ENCODE measurements around the gene AGR3. TPM values are rescaled to one million over a fixed set of nuclear protein-coding genes. Genes with fewer than 3 reads are reported as not detected.
"Not testable (repeated sequence)": the region's sequence is repeated elsewhere in the genome, so short reads cannot be mapped to it uniquely, and the experiment has no call there.

AGR3 gene
- total RNA-seq, 1 donor from 2014 or later, result not detected

GRCh38 chr7:16900209-16900768, 18.5 kb upstream of the AGR3 start:
- intact Hi-C loops (cut with micrococcal nuclease), result no loop called here

- intact Hi-C loops (cut with micrococcal nuclease), result loop anchor here (1.0 to 5.0 kb wide), 3 partner anchors 26 to 1455 kb away; no protein-coding TSS in a partner anchor
Observed at GRCh38 chr7:16891874-16892643, 10.3 kb upstream of the AGR3 start.

- intact Hi-C loops (cut with micrococcal nuclease), result loop anchor here (1.0 to 5.0 kb wide), 3 partner anchors 27 to 1456 kb away; no protein-coding TSS in a partner anchor
Observed at GRCh38 chr7:16891338-16891737, 9.6 kb upstream of the AGR3 start.

- intact Hi-C loops (cut with micrococcal nuclease), result loop anchor here (5.0 kb wide), 1 partner anchor 1457 kb away; no protein-coding TSS in a partner anchor
Observed at GRCh38 chr7:16889851-16890415, 8.2 kb upstream of the AGR3 start.

GRCh38 chr7:16889305-16889704, 7.5 kb upstream of the AGR3 start:
- intact Hi-C loops (cut with micrococcal nuclease), result no loop called here

DNA sequence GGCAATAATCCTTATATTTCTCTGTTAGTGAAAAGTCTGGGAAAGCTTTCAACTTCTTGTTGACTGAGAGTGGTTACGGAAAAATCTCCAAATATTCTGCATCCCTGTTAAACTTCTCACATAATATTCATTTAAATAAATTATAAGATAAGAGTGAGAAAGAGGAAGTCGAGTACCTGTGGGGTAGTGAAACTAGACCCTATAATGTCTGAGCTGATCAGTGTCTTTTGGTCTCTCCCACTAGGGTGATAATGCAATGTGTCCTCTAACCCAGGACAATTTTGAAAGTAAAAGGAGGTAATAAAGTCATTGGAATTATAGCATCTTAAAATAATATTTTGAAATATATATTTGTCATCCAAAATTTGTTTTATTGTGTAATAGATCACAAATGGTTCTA, 2.1 kb upstream of the AGR3 start:
- intact Hi-C loops (cut with micrococcal nuclease), result no loop called here

GRCh38 chr7:16880554-16880953, 1.2 kb downstream of the AGR3 start:
- intact Hi-C loops (cut with micrococcal nuclease), result no loop called here

- intact Hi-C loops (cut with micrococcal nuclease), result loop anchor here (2.0 kb wide), 1 partner anchor 68 kb away; no protein-coding TSS in a partner anchor
Observed at GRCh38 chr7:16879181-16879580, 2.6 kb downstream of the AGR3 start.

GRCh38 chr7:16875861-16876260, 5.9 kb downstream of the AGR3 start:
- intact Hi-C loops (cut with micrococcal nuclease), result no loop called here

- intact Hi-C loops (cut with micrococcal nuclease), result no loop called here
Observed at GRCh38 chr7:16874066-16874465, 7.7 kb downstream of the AGR3 start.

- intact Hi-C loops (cut with micrococcal nuclease), result no loop called here
Observed at GRCh38 chr7:16867328-16867727, 14.5 kb downstream of the AGR3 start.

DNA sequence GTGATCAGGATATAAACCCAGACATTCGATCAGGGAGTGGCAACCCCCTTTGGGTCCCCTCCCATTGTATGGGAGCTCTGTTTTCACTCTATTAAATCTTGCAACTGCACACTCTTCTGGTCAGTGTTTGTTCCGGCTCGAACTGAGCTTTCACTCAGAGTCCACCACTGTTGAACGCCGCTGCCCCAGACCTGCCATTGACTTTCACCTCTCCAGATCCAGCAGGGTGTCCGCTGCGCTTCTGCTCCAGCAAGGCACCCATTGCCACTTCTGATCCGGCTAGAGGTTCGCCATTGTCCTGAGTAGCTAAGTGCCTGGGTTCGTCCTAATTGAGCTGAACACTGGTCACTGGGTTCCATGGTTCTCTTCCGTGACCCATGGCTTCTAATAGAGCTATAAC, 28.6 kb downstream of the AGR3 start:
- intact Hi-C loops (cut with micrococcal nuclease), result not testable (repeated sequence)

DNA sequence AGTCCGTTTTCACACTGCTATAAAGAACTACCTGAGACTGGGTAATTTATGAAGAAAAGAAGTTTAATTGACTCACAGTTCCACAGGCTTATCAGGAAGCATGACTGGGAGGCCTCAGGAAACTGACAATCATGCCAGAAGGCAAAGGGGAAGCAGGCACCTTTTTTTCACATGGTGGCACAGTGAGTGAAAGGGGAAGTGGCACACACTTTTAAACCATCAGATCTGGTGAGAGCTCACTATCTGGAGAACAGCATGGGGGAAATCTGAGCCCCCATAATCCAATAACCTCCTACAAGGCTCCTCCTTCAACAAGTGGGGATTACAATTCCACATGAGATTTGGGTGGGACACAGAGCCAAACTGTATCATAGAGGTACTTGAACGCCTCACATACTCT, 30.0 kb downstream of the AGR3 start:
- intact Hi-C loops (cut with micrococcal nuclease), result no loop called here

GRCh38 chr7:16850614-16851466, 30.9 kb downstream of the AGR3 start:
- intact Hi-C loops (cut with micrococcal nuclease), result no loop called here

- intact Hi-C loops (cut with micrococcal nuclease), result no loop called here
Observed at GRCh38 chr7:16849296-16850148, 32.3 kb downstream of the AGR3 start.

DNA sequence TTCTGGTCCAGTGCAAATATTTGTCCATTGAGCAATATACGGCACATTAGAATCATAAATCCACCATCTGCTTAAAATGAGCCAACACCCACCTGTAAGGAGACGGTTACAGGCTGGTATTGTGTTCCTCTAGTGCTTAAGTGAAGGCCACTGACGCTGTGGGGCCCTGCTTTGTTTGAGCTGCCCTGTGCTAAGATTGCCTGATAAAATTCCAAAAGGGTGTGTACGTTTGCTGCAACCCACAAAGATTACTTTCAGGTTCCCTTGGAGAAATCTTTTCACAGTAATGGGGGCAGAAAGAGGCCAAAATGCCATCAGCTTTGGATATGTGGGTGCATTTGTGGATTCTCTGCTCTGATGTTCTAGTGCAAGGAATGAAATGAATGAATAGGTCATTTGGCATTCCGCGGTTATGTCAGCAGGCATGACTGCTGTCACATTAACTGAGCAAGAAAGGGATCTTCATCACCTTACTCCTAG, 34.4 kb downstream of the AGR3 start:
- intact Hi-C loops (cut with micrococcal nuclease), result no loop called here

GRCh38 chr7:16846601-16847165, 35.1 kb downstream of the AGR3 start:
- intact Hi-C loops (cut with micrococcal nuclease), result no loop called here

GRCh38 chr7:16845746-16846145, 36.0 kb downstream of the AGR3 start:
- intact Hi-C loops (cut with micrococcal nuclease), result no loop called here

DNA sequence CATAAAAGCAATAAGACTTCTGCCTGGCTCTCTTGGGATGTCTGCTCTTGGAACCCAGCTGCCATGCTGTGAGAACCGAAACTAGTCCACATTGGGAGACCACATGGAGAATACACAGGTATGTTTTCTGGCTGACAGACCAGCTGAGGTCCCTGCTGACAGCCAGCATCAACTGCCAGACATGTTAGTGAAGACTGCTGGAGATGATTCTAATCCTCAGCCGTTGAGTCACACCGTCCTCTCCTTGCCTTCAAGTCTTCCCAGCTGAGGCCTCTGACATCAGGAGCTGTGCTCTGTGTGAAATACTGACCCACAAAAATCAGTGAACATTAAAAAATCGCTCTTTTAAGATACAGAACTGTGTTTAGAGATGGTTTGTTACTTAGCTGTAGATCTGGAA, 40.1 kb downstream of the AGR3 start:
- intact Hi-C loops (cut with micrococcal nuclease), result no loop called here

DNA sequence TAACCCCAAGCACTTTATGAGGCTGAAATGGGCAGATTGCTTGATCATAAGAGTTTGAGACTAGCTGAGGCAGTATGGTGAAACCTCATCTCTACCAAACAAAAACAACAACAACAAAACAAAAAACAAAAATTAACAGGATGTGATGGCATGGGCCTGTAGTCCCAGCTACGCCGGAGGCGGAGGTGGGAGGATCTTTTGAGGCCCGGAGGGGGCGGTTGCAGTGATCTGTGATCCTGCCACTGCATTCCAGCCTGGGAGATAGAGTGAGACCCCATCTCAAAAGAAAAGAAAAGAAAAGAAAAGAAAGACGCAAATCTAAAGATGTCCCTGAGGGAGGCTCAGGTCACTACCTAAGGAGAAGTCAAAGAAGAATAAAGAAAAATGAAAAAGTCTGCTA, 41.7 kb downstream of the AGR3 start:
- intact Hi-C loops (cut with micrococcal nuclease), result no loop called here

Measured in T-helper 1 cell treated with Interleukin-12 subunit alpha and Interleukin-12 subunit beta and Interleukin-4 antibody, amounts not matched to agents 30 ng/mL and 1 ng/mL, for 36 hours (primary cell).